ENCODE results near the gene STK25.
"Not testable (repeated sequence)": the region's sequence is repeated elsewhere in the genome, so short reads cannot be mapped to it uniquely, and the experiment has no call there.

The STK25 gene

DNA sequence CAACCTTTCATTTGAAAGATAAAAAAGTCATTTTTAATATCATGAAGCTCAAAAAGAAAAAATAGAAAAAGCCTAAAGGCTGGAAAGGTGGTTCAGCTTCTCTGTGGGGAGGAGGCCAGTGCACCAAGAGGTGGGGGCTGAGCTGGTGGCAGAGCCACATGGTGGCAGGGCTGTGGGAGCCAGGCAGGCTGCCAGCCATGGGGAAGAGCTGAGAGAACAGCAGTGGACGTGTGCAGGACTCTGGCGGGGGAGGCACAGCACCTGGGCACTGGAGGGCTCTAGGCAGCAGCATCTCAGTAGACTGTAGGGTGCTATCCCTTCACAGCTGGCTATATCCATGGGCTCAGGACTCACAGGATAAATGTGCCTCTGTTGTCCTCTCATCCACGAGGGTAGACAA lies 47.8 kb downstream of the STK25 start:
- Histone ChIP-seq H3K4me1 (ENCODE audit: control insufficient read depth, insufficient read depth, low read length) (peaks cover 16% of the 10 kb centered on the region), H3K9ac (ENCODE audit: low read length) (no peak overlapping the region), H3K27me3 (ENCODE audit: control insufficient read depth, insufficient read depth, low read length) (no peaks in the 10 kb centered on the region), H3K4me3 (ENCODE audit: low read length) (no peak overlapping the region), H3K36me3 (ENCODE audit: control insufficient read depth, insufficient read depth, low read length) (peaks cover 8% of the 10 kb centered on the region), H3K9me3 (ENCODE audit: control insufficient read depth, low read length) (no peaks in the 10 kb centered on the region)

DNA sequence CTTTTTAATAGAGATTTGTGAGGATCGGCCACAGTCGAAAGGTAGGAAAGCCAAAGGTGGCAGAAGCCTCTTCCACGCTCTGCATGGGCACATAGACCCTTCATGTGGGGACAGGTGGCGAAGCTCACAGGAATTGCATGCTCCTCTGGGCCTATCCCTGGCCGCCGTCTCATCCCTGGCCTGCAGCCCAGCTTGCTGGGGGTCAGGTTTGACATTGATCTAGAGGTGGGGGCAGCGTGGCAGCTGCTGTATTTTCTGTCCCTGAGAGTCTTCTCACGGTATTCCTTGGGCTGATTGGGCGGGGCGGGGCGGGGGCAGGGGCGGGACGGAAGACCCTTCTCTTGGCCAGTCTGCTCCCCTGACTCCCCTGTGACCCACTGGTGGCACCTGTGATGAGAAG lies 48.9 kb downstream of the STK25 start:
- H3K4me1 ChIP-seq (ENCODE audit: control insufficient read depth, insufficient read depth, low read length) = peaks cover 16% of the 10 kb centered on the region
- H3K9ac ChIP-seq (ENCODE audit: low read length) = no peak overlapping the region
- H3K9me3 ChIP-seq (ENCODE audit: control insufficient read depth, low read length) = no peaks in the 10 kb centered on the region
- peaks cover 8% of the 10 kb centered on the region for H3K36me3 ChIP-seq (ENCODE audit: control insufficient read depth, insufficient read depth, low read length)
- H3K27me3 ChIP-seq (ENCODE audit: control insufficient read depth, insufficient read depth, low read length) = no peaks in the 10 kb centered on the region
- H3K4me3 ChIP-seq (ENCODE audit: low read length) = no peak overlapping the region

DNA sequence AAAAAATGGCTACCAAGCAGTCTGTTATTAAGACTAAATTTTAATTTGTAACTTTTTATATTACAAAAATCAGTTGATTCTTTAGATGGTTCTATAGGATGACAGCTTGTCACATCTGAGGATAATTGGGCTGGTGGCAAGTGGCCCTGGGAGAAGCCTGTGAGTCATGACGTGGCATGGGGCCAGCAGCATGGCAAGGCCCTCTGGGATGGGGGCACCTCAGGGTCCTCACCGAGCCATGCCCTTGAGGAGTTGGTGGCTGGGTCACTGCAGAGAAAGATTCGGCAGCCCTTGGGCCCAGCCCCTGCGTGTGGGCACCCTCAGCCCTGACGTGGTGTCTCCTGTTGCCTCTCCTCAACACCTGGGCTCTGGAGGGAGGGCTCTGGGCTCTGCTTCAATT lies 49.7 kb downstream of the STK25 start:
- Histone ChIP-seq H3K27me3 (ENCODE audit: control insufficient read depth, insufficient read depth, low read length) (no peaks in the 10 kb centered on the region), H3K9me3 (ENCODE audit: control insufficient read depth, low read length) (no peaks in the 10 kb centered on the region), H3K4me1 (ENCODE audit: control insufficient read depth, insufficient read depth, low read length) (peaks cover 16% of the 10 kb centered on the region), H3K4me3 (ENCODE audit: low read length) (no peak overlapping the region), H3K9ac (ENCODE audit: low read length) (no peak overlapping the region), H3K36me3 (ENCODE audit: control insufficient read depth, insufficient read depth, low read length) (peaks cover 7% of the 10 kb centered on the region)

DNA sequence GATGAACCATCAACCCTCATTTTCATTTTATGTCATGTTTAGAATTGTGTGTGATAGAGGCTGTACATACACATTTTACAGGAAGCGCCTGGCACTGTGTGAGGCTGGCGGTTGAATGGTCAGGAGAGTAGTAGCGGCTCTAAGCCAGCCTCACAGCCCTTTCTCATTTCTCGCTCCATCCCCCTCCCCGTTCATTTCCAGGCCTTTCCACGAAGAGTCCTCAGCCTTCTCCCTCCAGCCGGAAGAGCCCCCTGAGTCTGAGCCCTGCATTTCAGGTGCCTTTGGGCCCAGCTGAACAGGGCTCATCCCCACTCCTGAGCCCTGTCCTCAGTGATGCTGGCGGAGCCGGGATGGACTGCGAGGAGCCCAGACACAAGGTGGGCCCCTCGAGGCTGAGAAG lies 51.8 kb downstream of the STK25 start:
- Histone ChIP-seq H3K4me1 (ENCODE audit: control insufficient read depth, insufficient read depth, low read length) (peaks cover 9% of the 10 kb centered on the region), H3K4me3 (ENCODE audit: low read length) (no peak overlapping the region), H3K9ac (ENCODE audit: low read length) (no peak overlapping the region), H3K27me3 (ENCODE audit: control insufficient read depth, insufficient read depth, low read length) (no peaks in the 10 kb centered on the region), H3K36me3 (ENCODE audit: control insufficient read depth, insufficient read depth, low read length) (no peaks in the 10 kb centered on the region), H3K9me3 (ENCODE audit: control insufficient read depth, low read length) (no peaks in the 10 kb centered on the region)

DNA sequence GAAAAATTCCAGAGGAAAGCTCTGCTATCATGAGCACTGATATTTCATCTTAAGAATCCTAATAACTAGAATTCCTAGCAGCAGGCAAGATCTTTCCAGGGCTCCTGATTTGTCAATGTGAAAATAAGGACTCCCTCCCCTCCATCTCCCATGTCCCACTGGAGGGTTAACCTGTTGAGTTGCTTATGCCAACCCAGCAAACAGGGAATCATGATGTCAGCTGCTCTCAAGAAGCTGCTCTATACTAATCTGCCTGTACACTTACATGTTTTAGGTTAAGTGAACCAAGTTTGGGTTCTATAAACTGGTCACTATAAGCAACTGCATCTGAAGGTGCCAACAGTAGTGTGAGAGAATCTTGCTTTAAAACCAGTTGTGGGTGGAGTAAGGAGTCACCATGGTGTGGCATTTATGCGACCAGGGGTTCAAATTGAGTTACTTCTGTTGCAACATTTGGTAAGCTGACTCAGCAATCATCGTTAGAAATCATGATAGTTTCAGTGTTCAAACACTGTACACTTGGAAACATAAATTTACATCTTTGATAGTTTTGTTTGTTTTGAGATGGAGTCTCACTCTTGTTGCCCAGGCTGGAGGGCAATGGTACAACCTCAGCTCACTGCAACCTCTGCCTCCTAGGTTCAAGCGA lies 53.4 kb downstream of the STK25 start:
- H3K9ac ChIP-seq (ENCODE audit: low read length) = no peak overlapping the region
- H3K27me3 ChIP-seq (ENCODE audit: control insufficient read depth, insufficient read depth, low read length) = no peaks in the 10 kb centered on the region
- no peak overlapping the region for H3K4me3 ChIP-seq (ENCODE audit: low read length)
- H3K36me3 ChIP-seq (ENCODE audit: control insufficient read depth, insufficient read depth, low read length) = no peaks in the 10 kb centered on the region
- H3K9me3 ChIP-seq (ENCODE audit: control insufficient read depth, low read length) = no peaks in the 10 kb centered on the region
- no peaks in the 10 kb centered on the region for H3K4me1 ChIP-seq (ENCODE audit: control insufficient read depth, insufficient read depth, low read length)

DNA sequence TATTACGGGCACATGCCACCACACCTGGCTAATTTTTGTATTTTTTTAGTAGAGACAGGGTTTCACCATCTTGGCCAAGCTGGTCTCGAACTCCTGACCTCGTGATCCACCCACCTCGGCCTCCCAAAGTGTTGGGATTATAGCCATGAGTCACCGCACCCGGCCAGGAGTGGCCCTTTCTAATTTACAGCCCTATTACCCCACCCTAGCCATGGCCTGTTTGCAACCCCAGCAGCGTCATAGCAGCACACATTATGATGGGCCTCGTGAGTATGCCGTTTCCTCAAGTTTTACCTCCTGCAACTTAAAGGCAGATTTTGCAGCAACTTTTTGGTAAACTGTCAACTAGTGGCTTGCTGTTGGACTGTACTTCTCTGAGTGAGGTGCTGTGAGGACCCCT lies 54.5 kb downstream of the STK25 start:
- not testable (repeated sequence) for H3K9ac ChIP-seq (ENCODE audit: low read length); H3K27me3 ChIP-seq (ENCODE audit: control insufficient read depth, insufficient read depth, low read length); H3K36me3 ChIP-seq (ENCODE audit: control insufficient read depth, insufficient read depth, low read length); H3K9me3 ChIP-seq (ENCODE audit: control insufficient read depth, low read length); H3K4me1 ChIP-seq (ENCODE audit: control insufficient read depth, insufficient read depth, low read length); H3K4me3 ChIP-seq (ENCODE audit: low read length)

DNA sequence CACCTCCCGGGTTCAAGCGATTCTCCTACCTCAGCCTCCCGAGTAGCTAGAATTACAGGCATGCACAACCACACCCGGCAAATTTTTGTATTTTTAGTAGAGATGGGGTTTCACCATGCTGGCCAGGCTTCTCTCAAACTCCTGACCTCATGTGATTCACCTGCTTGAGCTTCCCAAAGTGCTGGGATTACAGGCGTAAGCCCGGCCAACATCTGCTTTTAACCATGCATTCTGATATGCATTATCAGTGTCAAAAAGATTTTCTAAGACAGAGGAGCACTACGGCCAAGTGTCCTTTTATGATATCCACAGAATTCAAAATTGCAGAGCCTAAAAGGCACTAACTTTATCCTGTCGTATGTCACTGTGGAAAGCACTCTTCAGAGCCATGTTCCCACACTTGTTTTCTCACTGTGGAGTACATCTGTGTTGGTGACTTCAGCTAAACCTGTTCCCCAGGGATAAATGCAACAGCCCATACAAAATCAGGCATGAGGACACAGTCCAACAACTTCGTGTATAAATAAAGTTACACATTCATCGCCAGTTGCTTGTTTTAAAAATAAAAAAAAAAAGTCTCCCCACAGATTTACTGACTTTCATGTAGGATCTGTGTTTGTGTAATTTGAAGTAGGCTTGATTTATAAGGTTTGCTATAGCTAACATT lies 56.4 kb downstream of the STK25 start:
- no peaks in the 10 kb centered on the region for H3K9me3 ChIP-seq (ENCODE audit: control insufficient read depth, low read length)
- no peaks in the 10 kb centered on the region for H3K27me3 ChIP-seq (ENCODE audit: control insufficient read depth, insufficient read depth, low read length)
- H3K4me1 ChIP-seq (ENCODE audit: control insufficient read depth, insufficient read depth, low read length) = no peaks in the 10 kb centered on the region

DNA sequence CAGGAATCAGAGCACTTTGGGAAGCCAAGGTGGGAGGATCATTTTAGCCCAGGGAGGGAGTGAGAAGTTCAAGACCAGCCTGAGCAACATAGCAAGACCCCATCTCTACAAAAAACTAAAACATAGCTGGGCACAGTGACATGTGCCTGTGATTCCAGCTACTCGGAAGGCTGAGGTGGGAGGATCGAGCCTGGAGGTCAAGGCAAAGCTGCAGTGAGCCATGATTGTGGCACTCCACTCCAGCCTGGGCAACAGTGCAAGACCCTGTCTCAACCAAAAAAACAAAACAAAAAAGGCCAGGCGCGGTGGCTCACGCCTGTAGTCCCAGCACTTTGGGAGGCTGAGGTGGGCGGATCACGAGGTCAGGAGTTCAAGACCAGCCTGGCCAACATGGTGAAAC lies 58.3 kb downstream of the STK25 start:
- H3K27me3 ChIP-seq (ENCODE audit: control insufficient read depth, insufficient read depth, low read length); H3K4me3 ChIP-seq (ENCODE audit: low read length); H3K4me1 ChIP-seq (ENCODE audit: control insufficient read depth, insufficient read depth, low read length); H3K9ac ChIP-seq (ENCODE audit: low read length); H3K9me3 ChIP-seq (ENCODE audit: control insufficient read depth, low read length); H3K36me3 ChIP-seq (ENCODE audit: control insufficient read depth, insufficient read depth, low read length): not testable (repeated sequence)

More for the DNA sequence above, 56.4 kb downstream of the STK25 start:
- Histone ChIP-seq H3K4me3 (ENCODE audit: low read length) (no peak overlapping the region), H3K36me3 (ENCODE audit: control insufficient read depth, insufficient read depth, low read length) (no peaks in the 10 kb centered on the region), H3K9ac (ENCODE audit: low read length) (no peak overlapping the region)

DNA sequence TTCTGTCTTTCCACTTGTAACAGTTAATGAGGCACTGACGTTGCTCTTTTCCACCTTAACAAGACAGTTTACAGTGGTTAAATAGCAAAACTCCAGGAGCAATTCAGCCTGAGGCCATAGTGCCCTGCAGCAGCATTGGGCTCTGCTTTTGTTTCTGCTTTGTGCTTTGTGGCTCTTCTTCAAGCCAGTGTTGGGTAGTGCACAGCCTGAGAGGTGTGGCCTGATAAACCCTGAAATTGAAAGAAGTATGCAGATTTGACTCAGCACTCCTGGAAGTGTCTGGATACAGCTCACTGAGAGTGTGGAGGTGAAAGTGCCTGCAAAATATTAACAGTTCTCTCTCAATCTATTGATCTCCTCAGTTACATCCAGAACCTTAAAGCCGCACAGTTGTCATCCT lies 63.0 kb downstream of the STK25 start:
- no peaks in the 10 kb centered on the region for H3K9me3 ChIP-seq (ENCODE audit: control insufficient read depth, low read length)
- H3K36me3 ChIP-seq (ENCODE audit: control insufficient read depth, insufficient read depth, low read length) = peaks cover 9% of the 10 kb centered on the region
- no peaks in the 10 kb centered on the region for H3K27me3 ChIP-seq (ENCODE audit: control insufficient read depth, insufficient read depth, low read length)
- no peak overlapping the region for H3K4me3 ChIP-seq (ENCODE audit: low read length)
- H3K4me1 ChIP-seq (ENCODE audit: control insufficient read depth, insufficient read depth, low read length) = no peaks in the 10 kb centered on the region
- no peak overlapping the region for H3K9ac ChIP-seq (ENCODE audit: low read length)

DNA sequence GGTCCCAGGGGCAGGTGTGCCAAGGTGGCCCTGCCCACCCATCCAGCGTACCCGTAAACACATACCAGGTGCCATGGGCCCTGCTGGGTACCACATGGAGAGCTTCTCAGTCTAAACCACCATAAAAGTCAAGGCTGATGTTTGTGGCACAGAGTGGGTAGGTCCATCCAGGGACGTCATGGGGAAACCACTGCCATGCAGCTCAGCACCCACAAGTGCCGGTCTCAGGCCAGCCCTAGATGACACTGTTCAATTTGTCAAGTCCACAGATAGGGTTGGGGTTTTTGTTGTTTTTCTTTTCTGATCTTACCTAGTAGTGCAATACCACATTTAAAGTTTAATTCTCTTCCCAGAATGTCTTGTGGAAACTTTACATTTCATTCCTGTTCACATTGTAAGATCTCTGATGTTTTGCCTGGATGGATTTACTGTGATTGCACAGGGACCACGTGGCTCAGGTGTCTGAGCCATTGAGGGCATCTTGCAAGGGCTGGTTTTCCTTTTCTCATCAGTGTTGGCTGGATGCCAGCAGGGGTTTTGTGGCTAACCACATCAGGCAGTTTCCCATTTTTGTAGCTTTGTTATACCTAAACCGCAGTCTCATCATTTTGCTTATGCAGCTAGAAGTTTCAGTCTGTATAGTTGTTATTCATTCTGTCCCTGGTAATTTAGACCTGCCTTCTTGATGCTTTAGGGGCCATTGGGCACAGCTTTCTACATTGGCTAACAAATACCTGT lies 64.7 kb downstream of the STK25 start:
- H3K36me3 ChIP-seq (ENCODE audit: control insufficient read depth, insufficient read depth, low read length) = peaks cover 15% of the 10 kb centered on the region
- no peaks in the 10 kb centered on the region for H3K4me1 ChIP-seq (ENCODE audit: control insufficient read depth, insufficient read depth, low read length)
- H3K27me3 ChIP-seq (ENCODE audit: control insufficient read depth, insufficient read depth, low read length) = no peaks in the 10 kb centered on the region
- no peak overlapping the region for H3K4me3 ChIP-seq (ENCODE audit: low read length)
- H3K9ac ChIP-seq (ENCODE audit: low read length) = no peak overlapping the region
- no peaks in the 10 kb centered on the region for H3K9me3 ChIP-seq (ENCODE audit: control insufficient read depth, low read length)

All from mucosa of stomach (tissue), 1 donor.